Natural killer cell (primary cell): Measurements from ENCODE around the gene CCR9. TPM values are rescaled to one million over a fixed set of nuclear protein-coding genes. Genes with fewer than 3 reads are reported as not detected.
A peak's percentile ranks its signal among the peaks of the same experiment; 100 is the strongest.

Source experiments
- ATAC-seq, 3 donors: fragments of 150-1000 bp in 2 of 3; fragments of 200-7000 bp in 1 of 3; cut with Tn5 transposase; 1 replicate in 1 of 3; 2 replicates in 2 of 3; pipeline ENCODE4 v1.10.0; 2021; ENCODE audit warnings: mild to moderate bottlenecking in 2 of 3, moderate library complexity in 2 of 3
- DNase-seq, 2 donors: peaks; one replicate each; pipeline versions ENCODE4 v3.0.0 to v3.0.0-alpha.2; 2013 to 2021; ENCODE audit warnings: mixed read lengths in 1 of 2
- H3K27ac ChIP-seq: one replicate; pipeline ENCODE4 v1.5.1; 2013; ENCODE audit warnings: mild to moderate bottlenecking, low read length
- H3K27me3 ChIP-seq: one replicate; pipeline ENCODE4 v1.6.1; 2013; ENCODE audit warnings: low read length; ENCODE audit not compliant: control insufficient read depth, insufficient read depth
- H3K36me3 ChIP-seq: one replicate; pipeline ENCODE4 v1.6.1; 2013; ENCODE audit warnings: low read length; ENCODE audit not compliant: control insufficient read depth, insufficient read depth
- H3K4me1 ChIP-seq: one replicate; pipeline ENCODE4 v1.6.1; 2013; ENCODE audit warnings: low read length; ENCODE audit not compliant: control insufficient read depth, insufficient read depth
- H3K4me3 ChIP-seq: one replicate; pipeline ENCODE4 v1.5.1; 2013; ENCODE audit warnings: low read length
- H3K9me3 ChIP-seq: one replicate; pipeline ENCODE4 v1.6.1; 2013; ENCODE audit warnings: low read length; ENCODE audit not compliant: control insufficient read depth, insufficient read depth
- H3K27ac Mint-ChIP-seq, 2 donors: one replicate each; pipeline ENCODE4 v1.8.0; 2022; ENCODE audit warnings: mild to moderate bottlenecking in 2 of 2, mixed read lengths in 2 of 2, moderate library complexity in 1 of 2
- H3K27me3 Mint-ChIP-seq, 2 donors: one replicate each; pipeline ENCODE4 v1.8.0; 2022; ENCODE audit warnings: low read depth in 2 of 2, mixed read lengths in 2 of 2
- H3K36me3 Mint-ChIP-seq: one replicate; pipeline ENCODE4 v1.8.0; 2022; ENCODE audit warnings: mixed read lengths
- H3K4me1 Mint-ChIP-seq, 2 donors: one replicate each; pipeline ENCODE4 v1.8.0; 2022; ENCODE audit warnings: mixed read lengths in 2 of 2
- H3K4me3 Mint-ChIP-seq: one replicate; pipeline ENCODE4 v1.8.0; 2022; ENCODE audit warnings: mild to moderate bottlenecking, moderate library complexity, mixed read lengths
- H3K9me3 Mint-ChIP-seq, 2 donors: one replicate each; pipeline ENCODE4 v1.8.0; 2022; ENCODE audit warnings: mixed read lengths in 2 of 2
- CTCF ChIP-seq: fragments of 200-600 bp; IDR thresholded peaks from one replicate; pipeline ENCODE4 v1.8.0; 2022; ENCODE audit warnings: antibody characterized with exemption
- WGBS: methylation state at CpG from one replicate; pipeline ENCODE4 v1.1.7; 2013; ENCODE audit warnings: missing lambda C conversion rate; ENCODE audit not compliant: insufficient coverage; 5-methylcytosine and 5-hydroxymethylcytosine counted together
- intact Hi-C: fragments of 100-400 bp; cut with micrococcal nuclease; formaldehyde crosslinking; loops from one replicate; pipeline ENCODE4 v1.14.2; 2022
- total RNA-seq, 4 donors: library from RNA; stranded (reverse); fragments of 120-200 nt in 1 of 4; gene quantifications; one replicate each; pipeline versions ENCODE4 v1.2.3 to v1.2.4, GENCODE V29; 2013 to 2022

The CCR9 gene
- total RNA-seq, 3 donors from 2014 or later (not counting 1 experiment from before 2014, with no cell fraction given), result 0.27 TPM; not detected in 2

DNA sequence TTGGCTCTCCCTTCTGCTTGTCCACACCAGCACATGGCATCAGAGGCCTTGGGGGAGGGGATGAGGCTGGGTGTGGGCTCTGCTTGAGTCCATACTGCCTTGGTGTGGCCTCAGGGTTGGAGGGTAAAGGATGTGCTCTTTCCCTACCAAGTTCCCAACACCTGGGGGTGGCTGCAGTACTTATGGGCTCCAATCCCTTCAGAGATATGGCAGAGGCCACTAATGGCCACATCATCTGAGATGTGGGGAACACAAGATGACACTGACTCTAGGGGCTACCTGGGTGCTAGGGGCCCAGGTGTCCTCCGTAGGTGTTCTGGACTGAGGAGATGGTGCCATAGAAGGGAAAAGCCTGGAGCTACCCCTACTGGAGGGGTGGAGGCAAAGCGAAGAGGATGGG, 63.8 kb downstream of the CCR9 start:
- peaks cover 51 to 52% of the 10 kb centered on the region in 2 donors for H3K4me1 Mint-ChIP-seq
- H3K27ac Mint-ChIP-seq, result peak overlapping the region in 1 of 2 donors; percentile 73
- Histone ChIP-seq H3K27me3 (no peaks in the 10 kb centered on the region), H3K9me3 (no peaks in the 10 kb centered on the region), H3K27ac (peak overlapping the region; percentile 67), H3K4me1 (peaks cover 77% of the 10 kb centered on the region), H3K4me3 (no peak overlapping the region), H3K36me3 (peaks cover 81% of the 10 kb centered on the region)
- intact Hi-C loops, result no loop called here
- no peaks in the 10 kb centered on the region for H3K27me3 Mint-ChIP-seq
- no peak for TF ChIP-seq CTCF
- H3K4me3 Mint-ChIP-seq, result no peak overlapping the region
- WGBS, result 94% methylated on average over 2 of the region's 2 CpGs
- H3K36me3 Mint-ChIP-seq, result peaks cover 9% of the 10 kb centered on the region
- ATAC-seq, result no peak
- no peaks in the 10 kb centered on the region for H3K9me3 Mint-ChIP-seq
- no peak for DNase-seq

DNA sequence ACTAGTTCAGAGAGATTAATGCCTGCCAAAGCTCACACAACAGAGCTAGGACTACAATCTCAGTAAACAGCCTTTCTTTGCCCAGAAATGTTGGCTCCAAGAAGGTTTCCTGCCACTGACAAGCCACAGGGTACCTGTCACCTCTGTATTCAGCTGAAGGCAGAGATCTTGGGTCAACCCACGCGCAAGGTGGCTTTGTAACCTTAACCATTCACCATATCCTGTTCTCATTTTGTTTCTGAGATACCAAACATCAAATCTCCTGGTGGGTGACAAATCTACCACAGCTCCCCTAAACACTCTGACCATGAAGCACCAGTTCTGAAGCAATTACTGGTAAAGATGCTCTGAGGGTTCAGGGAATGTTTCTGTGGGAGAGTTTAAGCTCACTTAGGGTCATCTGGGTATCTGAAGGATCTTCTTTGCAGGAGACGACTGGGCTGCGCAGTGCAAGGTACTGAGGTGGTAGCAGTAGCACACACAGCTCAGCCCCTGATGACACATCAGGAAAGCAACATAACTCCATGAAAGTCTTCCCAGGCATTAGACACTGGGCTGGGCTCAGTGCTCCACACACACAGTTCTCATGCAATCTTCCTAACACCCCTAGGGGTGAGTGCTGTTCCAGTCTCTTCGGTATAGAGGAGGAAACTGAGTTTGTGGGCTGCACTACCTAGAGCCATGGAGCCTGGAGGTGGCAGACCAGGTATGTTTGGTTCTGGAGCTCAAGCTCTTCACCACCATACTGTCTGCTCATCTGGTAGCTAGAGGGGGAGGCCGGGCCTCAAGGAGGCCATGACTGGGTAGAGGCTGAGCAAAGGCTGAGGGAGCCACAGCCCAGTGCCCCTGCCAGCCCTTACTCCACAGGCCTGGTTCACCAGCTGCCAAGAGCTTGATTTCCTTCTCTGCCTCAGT, 64.6 kb downstream of the CCR9 start:
- Histone ChIP-seq H3K9me3 (no peaks in the 10 kb centered on the region), H3K27me3 (no peaks in the 10 kb centered on the region), H3K4me1 (peaks cover 69% of the 10 kb centered on the region), H3K27ac (peak overlapping the region; percentile 67), H3K4me3 (no peak overlapping the region), H3K36me3 (peaks cover 87% of the 10 kb centered on the region)
- Mint-ChIP-seq H3K27me3 (no peaks in the 10 kb centered on the region), H3K4me1 (peaks cover 44 to 48% of the 10 kb centered on the region in 2 donors), H3K36me3 (peaks cover 13% of the 10 kb centered on the region), H3K9me3 (no peaks in the 10 kb centered on the region), H3K4me3 (peak overlapping the region; percentile 60), H3K27ac (peak overlapping the region in 1 of 2 donors; percentile 73)
- ATAC-seq (peak; percentile 54 to 86 (median 64)), DNase-seq (peak in 1 of 2 donors; percentile 70)
- WGBS, result 46% methylated on average over 5 of the region's 6 CpGs
- intact Hi-C loops, result no loop called here
- TF ChIP-seq CTCF, result no peak

DNA sequence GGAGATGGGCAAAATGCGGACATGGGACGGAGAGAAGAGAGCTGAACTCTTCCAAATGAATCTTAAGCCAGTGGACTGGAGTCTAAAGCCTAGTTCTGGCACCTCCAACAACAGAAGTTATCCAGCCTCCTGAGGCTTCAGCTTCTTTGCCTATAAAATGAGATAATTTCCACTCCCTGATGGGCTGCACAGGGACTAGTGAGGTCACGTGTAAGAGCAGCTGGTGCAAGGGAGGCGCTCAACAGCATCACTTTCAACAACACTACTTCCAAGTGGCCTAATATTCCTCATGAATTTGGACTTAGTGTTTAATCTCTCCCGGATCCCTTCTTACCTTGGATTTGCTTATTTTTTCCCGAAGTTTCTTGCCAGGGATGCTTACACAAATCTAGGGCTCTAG, 65.6 kb downstream of the CCR9 start:
- Mint-ChIP-seq H3K36me3 (peaks cover 19% of the 10 kb centered on the region), H3K27ac (peak overlapping the region in 1 of 2 donors; percentile 73), H3K4me3 (no peak overlapping the region), H3K9me3 (no peaks in the 10 kb centered on the region), H3K4me1 (peaks cover 39 to 40% of the 10 kb centered on the region in 2 donors), H3K27me3 (no peaks in the 10 kb centered on the region)
- peak overlapping the region; percentile 67 for H3K27ac ChIP-seq
- peaks cover 64% of the 10 kb centered on the region for H3K4me1 ChIP-seq
- H3K27me3 ChIP-seq, result no peaks in the 10 kb centered on the region
- H3K4me3 ChIP-seq, result no peak overlapping the region
- ATAC-seq (no peak), DNase-seq (no peak)
- intact Hi-C loops, result no loop called here
- peaks cover 84% of the 10 kb centered on the region for H3K36me3 ChIP-seq
- no peak for TF ChIP-seq CTCF
- no peaks in the 10 kb centered on the region for H3K9me3 ChIP-seq
- 95% methylated on average over 6 of the region's 6 CpGs for WGBS
